ENCODE measurements around the gene PDE4B.

Gene PDE4B

GRCh38 chr1:66237722-66238479 is 445.2 kb downstream of the PDE4B start:
- no peak for DNase-seq
- in situ Hi-C loops (cut with MboI; ENCODE audit: low pct_unique_long_range_greater_than_20kb, low sequenced_read_pairs) = loop anchor here (25.0 kb wide), 1 partner anchor 526 kb away; no protein-coding TSS in a partner anchor

- DNase-seq = no peak
- in situ Hi-C loops (cut with MboI; ENCODE audit: low pct_unique_long_range_greater_than_20kb, low sequenced_read_pairs) = loop anchor here (10.0 to 25.0 kb wide), 2 partner anchors 275 to 528 kb away; no protein-coding TSS in a partner anchor
These were observed 447.1 kb downstream of the PDE4B start for GRCh38 chr1:66239834-66240233.

- DNase-seq = no peak
- in situ Hi-C loops (cut with MboI; ENCODE audit: low pct_unique_long_range_greater_than_20kb, low sequenced_read_pairs) = loop anchor here (10.0 to 25.0 kb wide), 2 partner anchors 276 to 528 kb away; no protein-coding TSS in a partner anchor
These were observed 448.1 kb downstream of the PDE4B start for GRCh38 chr1:66240491-66241484.

GRCh38 chr1:66242646-66243547 is 450.2 kb downstream of the PDE4B start:
- DNase-seq = peak; percentile 81
- in situ Hi-C loops (cut with MboI; ENCODE audit: low pct_unique_long_range_greater_than_20kb, low sequenced_read_pairs) = loop anchor here (10.0 to 25.0 kb wide), 2 partner anchors 278 to 531 kb away; no protein-coding TSS in a partner anchor

GRCh38 chr1:66243548-66244130 is 450.9 kb downstream of the PDE4B start:
- in situ Hi-C loops (cut with MboI; ENCODE audit: low pct_unique_long_range_greater_than_20kb, low sequenced_read_pairs) = loop anchor here (10.0 to 25.0 kb wide), 2 partner anchors 279 to 531 kb away; no protein-coding TSS in a partner anchor
- DNase-seq = no peak

- in situ Hi-C loops (cut with MboI; ENCODE audit: low pct_unique_long_range_greater_than_20kb, low sequenced_read_pairs) = loop anchor here (10.0 to 25.0 kb wide), 2 partner anchors 280 to 532 kb away; no protein-coding TSS in a partner anchor
- DNase-seq = no peak
These were observed 451.7 kb downstream of the PDE4B start for GRCh38 chr1:66244429-66244828.

GRCh38 chr1:66245691-66246090 is 453.0 kb downstream of the PDE4B start:
- in situ Hi-C loops (cut with MboI; ENCODE audit: low pct_unique_long_range_greater_than_20kb, low sequenced_read_pairs) = loop anchor here (10.0 to 25.0 kb wide), 2 partner anchors 281 to 533 kb away; no protein-coding TSS in a partner anchor
- DNase-seq = no peak

- DNase-seq = no peak
- in situ Hi-C loops (cut with MboI; ENCODE audit: low pct_unique_long_range_greater_than_20kb, low sequenced_read_pairs) = loop anchor here (10.0 to 25.0 kb wide), 2 partner anchors 282 to 534 kb away; no protein-coding TSS in a partner anchor
These were observed 453.9 kb downstream of the PDE4B start for GRCh38 chr1:66246351-66247269.

GRCh38 chr1:66247415-66248208 is 454.9 kb downstream of the PDE4B start:
- DNase-seq = no peak
- in situ Hi-C loops (cut with MboI; ENCODE audit: low pct_unique_long_range_greater_than_20kb, low sequenced_read_pairs) = loop anchor here (10.0 to 25.0 kb wide), 2 partner anchors 283 to 535 kb away; no protein-coding TSS in a partner anchor

GRCh38 chr1:66248257-66248656 is 455.6 kb downstream of the PDE4B start:
- no peak for DNase-seq
- in situ Hi-C loops (cut with MboI; ENCODE audit: low pct_unique_long_range_greater_than_20kb, low sequenced_read_pairs) = loop anchor here (10.0 to 25.0 kb wide), 2 partner anchors 283 to 536 kb away; no protein-coding TSS in a partner anchor

GRCh38 chr1:66248746-66249145 is 456.1 kb downstream of the PDE4B start:
- no peak for DNase-seq
- in situ Hi-C loops (cut with MboI; ENCODE audit: low pct_unique_long_range_greater_than_20kb, low sequenced_read_pairs) = loop anchor here (10.0 to 25.0 kb wide), 2 partner anchors 284 to 536 kb away; no protein-coding TSS in a partner anchor

GRCh38 chr1:66250075-66250474 is 457.4 kb downstream of the PDE4B start:
- in situ Hi-C loops (cut with MboI; ENCODE audit: low pct_unique_long_range_greater_than_20kb, low sequenced_read_pairs) = loop anchor here (10.0 kb wide), 1 partner anchor 195 kb away; no protein-coding TSS in a partner anchor
- no peak for DNase-seq

- in situ Hi-C loops (cut with MboI; ENCODE audit: low pct_unique_long_range_greater_than_20kb, low sequenced_read_pairs) = loop anchor here (10.0 kb wide), 1 partner anchor 194 kb away; no protein-coding TSS in a partner anchor
- no peak for DNase-seq
These were observed 457.8 kb downstream of the PDE4B start for GRCh38 chr1:66250478-66250877.

- in situ Hi-C loops (cut with MboI; ENCODE audit: low pct_unique_long_range_greater_than_20kb, low sequenced_read_pairs) = loop anchor here (10.0 kb wide), 1 partner anchor 193 kb away; no protein-coding TSS in a partner anchor
- DNase-seq = peak; percentile 86
These were observed 458.9 kb downstream of the PDE4B start for GRCh38 chr1:66251546-66251945.

- peak; percentile 76 for DNase-seq
- in situ Hi-C loops (cut with MboI; ENCODE audit: low pct_unique_long_range_greater_than_20kb, low sequenced_read_pairs) = loop anchor here (10.0 kb wide), 1 partner anchor 191 kb away; no protein-coding TSS in a partner anchor
These were observed 460.7 kb downstream of the PDE4B start for GRCh38 chr1:66253330-66253921.
